NCI-H2227 (cell line): ENCODE data around the gene AQP1.

Source experiments
- DNase-seq: peaks from one replicate; lab custom pipeline; 2025; ENCODE audit not compliant: unreplicated experiment; lab: John Stamatoyannopoulos, UW

AQP1 gene

DNA sequence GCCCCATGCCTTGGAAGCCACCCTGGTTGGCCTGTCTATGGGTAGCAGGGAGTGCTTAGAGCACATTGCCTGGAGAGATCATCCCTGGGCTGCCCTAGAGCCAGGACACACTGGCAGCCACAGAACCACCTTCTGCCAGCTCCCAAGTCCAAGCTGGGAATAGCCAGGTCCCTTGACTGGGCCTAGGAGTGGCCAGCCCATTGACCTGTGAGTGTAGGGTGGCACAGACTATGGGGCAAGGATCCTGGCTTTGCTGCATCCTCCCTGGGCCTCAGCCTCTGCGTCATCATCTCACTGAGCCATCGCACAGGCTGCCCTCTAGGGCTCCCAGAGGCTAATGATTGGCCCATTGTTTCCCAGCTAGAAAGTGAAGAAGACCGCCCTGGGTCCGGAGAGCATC, 7.0 kb downstream of the AQP1 start:
- DNase-seq = no peak

DNA sequence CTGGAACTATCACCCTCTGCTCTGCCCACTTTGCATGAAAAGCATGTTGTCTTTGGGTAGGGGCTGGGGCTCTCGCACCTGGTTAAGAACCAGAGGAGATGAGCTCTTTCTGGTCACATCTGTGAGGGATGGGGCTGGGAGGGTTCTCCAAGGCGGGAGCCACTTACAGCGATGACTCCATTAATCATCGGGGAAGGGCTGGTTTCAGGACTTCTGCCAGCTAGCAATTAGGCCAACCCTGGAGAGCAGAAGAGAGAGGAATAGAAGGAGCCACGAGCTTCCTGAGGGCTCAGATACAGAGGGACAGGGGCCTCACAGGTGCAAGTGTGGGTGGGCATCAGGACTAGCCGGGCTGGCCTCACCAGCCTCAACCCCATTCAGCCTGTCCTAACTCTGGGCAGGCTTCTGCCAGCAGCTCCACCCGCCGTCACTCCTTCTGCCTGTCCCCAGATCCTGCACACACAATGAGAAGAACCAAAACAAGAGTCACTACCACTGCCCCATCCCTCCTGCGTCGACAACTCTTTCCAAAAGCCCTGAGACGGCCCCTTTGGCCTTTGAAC, 8.4 kb downstream of the AQP1 start:
- peak; percentile 50 for DNase-seq

DNA sequence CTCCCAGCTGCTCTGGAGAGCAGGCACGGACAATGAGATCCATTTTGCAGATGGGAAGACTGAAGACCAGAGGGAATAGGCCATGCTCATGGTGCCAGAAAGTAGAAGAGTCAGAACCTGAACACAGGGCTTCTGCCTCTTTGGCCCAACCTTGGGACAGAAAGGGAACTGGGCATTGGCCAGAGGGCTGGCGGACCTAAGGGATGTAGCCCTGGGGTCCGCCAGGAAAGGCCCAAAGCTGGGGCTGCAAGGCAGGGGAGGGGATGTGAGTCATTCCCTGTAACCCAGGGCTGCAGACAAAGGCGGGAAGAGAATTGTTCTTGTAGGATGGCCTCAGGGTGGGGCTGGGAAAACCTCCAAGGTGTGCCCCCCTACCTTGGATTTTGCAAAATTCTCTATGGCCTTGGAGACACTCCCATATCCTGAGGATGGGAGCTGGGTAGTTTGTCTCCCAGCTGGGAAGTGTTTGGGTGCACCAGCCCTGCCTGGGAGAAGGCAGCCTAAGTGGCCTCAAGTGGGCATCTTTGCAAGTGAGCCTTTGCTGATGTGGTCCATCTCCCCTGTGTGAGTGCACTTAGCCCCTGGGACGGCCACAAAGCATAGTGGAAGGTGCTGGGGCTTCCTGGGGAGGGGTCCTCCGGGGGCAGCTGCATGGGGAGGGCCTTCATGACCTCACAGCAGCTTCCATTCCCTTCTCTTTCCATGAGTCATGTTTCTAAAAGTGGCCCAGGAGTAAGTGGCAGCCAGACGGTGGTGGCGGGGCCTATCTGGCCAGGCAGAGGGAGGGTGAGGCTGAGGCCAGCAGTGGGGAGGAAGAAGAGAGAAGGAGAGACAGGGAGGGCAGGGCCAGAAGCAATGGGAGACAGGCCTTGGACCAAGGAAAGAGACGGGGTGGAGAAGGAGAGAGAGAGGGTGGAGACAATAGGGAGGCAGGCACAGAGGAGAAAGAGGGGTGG, 9.2 kb downstream of the AQP1 start:
- no peak for DNase-seq

DNA sequence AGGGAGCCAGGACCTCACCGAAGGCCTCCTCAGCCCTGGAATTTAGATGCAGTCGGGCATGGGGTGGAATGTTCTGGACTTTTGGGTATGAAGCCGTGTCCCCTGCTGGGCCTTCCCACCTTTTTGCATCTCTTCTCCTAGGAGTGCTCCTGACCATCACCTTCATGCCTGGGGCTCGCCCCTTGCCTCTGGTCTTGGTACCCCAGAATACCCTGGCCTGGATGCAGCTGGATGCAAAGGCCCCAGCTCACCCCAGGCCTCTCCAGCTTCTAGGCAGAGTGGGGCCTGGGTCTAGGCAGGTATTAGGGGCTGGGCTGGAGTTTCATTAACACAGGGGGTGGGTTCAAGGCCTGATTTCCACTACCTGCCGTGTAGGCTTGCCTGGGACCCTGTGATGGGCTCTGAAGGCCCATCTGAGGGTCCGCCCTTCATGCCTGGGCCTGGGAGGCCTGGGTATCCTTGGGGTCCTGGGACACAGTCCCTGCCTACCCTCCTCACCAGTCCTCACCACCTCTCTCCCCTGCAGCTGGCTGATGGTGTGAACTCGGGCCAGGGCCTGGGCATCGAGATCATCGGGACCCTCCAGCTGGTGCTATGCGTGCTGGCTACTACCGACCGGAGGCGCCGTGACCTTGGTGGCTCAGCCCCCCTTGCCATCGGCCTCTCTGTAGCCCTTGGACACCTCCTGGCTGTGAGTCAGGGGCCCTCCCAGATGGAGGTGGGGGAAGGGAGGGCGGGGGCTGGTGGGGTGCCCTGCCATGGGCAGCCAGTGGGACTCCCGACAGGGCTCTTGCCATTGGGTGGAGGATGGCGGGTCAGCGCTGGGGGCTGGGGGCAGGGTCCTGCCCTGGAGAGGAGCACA, 10.1 kb downstream of the AQP1 start:
- DNase-seq = no peak

DNA sequence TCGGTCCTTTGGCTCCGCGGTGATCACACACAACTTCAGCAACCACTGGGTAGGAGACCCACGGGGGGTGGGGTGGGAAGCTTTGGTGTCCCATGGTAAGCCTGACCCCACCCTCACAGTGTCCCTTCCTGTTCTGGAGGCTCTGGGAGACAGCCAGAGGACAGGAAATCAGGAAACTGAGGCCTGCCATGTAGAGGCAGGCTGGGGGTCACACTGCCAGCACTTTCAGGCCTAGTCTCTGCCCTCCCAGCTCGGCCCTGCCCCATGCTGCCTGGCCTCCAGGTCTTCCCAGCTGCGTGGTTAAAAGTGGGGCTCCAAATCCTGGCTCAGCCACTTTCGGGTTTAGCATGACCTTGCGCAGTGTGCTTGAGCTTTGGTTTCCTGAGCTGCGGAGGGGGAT, 10.9 kb downstream of the AQP1 start:
- DNase-seq = no peak

DNA sequence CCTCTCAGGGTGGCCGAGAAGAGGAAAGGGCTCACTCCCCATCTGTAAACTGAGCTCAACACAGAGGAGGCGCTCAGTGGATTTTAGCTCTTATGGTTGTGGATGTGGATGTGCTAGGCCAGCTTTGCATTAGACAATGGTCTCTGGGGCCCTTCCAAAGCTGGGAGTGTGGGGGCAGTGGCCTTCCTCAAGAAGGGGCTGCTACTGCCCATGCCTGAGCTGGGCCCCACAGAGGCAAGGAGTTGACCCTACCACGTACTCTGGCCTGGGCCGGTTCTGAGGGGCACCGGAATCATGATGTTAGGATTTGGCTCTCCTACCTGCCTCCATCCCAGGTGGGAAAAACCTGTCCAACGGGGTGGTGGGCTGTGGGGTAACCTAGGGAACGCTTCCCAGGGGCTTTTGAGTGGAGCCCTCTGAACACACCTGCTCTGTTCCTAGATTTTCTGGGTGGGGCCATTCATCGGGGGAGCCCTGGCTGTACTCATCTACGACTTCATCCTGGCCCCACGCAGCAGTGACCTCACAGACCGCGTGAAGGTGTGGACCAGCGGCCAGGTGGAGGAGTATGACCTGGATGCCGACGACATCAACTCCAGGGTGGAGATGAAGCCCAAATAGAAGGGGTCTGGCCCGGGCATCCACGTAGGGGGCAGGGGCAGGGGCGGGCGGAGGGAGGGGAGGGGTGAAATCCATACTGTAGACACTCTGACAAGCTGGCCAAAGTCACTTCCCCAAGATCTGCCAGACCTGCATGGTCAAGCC, 11.5 kb downstream of the AQP1 start:
- no peak for DNase-seq

DNA sequence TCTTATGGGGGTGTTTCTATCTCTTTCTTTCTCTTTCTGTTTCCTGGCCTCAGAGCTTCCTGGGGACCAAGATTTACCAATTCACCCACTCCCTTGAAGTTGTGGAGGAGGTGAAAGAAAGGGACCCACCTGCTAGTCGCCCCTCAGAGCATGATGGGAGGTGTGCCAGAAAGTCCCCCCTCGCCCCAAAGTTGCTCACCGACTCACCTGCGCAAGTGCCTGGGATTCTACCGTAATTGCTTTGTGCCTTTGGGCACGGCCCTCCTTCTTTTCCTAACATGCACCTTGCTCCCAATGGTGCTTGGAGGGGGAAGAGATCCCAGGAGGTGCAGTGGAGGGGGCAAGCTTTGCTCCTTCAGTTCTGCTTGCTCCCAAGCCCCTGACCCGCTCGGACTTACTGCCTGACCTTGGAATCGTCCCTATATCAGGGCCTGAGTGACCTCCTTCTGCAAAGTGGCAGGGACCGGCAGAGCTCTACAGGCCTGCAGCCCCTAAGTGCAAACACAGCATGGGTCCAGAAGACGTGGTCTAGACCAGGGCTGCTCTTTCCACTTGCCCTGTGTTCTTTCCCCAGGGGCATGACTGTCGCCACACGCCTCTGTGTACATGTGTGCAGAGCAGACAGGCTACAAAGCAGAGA, 12.2 kb downstream of the AQP1 start:
- DNase-seq = no peak

DNA sequence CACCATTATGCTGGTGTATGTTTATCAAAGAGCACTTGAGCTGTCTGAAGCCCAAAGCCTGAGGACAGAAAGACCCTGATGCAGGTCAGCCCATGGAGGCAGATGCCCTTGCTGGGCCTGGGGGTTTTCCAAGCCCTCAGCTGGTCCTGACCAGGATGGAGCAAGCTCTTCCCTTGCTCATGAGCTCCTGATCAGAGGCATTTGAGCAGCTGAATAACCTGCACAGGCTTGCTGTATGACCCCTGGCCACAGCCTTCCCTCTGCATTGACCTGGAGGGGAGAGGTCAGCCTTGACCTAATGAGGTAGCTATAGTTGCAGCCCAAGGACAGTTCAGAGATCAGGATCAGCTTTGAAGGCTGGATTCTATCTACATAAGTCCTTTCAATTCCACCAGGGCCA, 13.0 kb downstream of the AQP1 start:
- no peak for DNase-seq

DNA sequence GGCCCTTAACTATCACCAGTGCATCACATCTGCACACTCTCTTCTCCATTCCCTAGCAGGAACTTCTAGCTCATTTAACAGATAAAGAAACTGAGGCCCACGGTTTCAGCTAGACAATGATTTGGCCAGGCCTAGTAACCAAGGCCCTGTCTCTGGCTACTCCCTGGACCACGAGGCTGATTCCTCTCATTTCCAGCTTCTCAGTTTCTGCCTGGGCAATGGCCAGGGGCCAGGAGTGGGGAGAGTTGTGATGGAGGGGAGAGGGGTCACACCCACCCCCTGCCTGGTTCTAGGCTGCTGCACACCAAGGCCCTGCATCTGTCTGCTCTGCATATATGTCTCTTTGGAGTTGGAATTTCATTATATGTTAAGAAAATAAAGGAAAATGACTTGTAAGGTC, 13.5 kb downstream of the AQP1 start:
- DNase-seq = no peak

DNA sequence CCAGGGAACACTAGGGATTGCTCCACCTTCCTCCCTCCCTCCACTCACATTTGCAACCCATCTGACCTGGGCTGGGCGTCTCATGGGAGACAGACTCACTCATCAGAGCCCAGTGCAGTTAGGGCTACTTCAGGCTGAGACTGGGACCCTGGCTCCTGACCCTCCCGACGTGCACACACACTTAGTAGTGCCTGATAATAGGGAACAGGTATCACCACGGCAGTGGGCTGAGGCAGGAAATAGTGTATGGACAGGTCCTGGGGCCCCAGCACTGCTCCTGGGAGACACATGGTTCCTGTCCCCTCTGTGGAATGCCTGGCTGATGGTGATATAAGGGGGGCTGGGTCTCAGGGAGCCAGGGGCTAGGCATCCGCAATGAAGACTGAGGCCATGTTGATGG, 14.3 kb downstream of the AQP1 start:
- DNase-seq = no peak

DNA sequence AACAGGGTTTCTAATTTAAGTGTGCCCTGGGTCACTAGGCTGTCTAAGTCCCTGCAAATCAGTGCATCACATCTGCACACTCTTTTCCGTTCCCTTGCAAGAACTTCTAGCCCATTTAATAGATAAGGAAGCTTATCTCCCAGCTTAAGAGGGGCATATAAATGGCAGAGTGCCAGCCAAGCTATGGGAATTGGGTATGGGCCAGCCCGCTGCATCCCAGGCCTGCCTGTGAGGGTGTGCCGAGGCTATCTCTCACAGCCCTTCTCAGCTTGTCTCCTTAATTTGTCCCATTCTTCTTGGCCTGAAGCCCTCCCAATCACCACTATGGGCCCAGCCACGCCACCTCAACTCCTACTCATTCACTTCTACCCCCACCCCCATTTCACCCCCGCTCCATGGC, 14.7 kb downstream of the AQP1 start:
- DNase-seq = no peak

DNA sequence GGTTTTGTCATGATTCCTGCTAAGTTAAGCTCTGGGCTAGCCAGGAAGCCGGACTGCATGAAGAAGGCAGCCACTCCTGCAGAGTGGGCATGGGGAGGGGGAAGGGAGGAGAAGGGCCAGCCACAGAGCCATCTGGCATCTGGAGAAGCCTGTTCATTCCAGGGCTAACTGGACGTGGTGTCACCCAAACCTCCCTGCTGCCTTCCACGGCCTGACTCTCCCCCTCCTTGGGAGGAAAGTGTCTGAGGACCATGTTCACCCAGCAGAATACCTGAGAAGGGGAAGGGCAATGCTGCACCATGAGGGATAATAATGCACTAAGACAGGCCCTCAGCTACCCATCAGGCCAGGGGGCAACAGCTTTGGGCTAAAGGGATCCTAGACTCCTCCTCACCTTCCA, 15.4 kb downstream of the AQP1 start:
- no peak for DNase-seq

DNA sequence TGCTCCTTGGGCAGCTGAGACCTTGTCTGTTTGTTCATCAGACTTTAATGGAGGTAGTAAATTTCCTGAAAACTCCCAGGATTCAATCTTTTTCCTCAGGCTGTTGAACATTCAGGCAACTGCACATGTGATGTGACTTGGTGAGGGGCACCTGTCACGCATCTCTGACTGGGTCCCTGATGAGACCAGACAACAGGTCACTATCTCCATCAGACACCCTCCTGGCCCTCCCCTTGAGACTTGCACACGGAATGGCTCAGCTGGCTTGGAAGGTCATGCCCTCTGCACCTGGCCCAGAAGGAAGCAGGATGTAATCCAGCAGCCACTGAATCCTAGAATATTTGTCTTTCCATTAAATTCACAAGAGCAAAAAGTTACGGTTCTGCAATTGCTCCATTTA, 15.9 kb downstream of the AQP1 start:
- no peak for DNase-seq

DNA sequence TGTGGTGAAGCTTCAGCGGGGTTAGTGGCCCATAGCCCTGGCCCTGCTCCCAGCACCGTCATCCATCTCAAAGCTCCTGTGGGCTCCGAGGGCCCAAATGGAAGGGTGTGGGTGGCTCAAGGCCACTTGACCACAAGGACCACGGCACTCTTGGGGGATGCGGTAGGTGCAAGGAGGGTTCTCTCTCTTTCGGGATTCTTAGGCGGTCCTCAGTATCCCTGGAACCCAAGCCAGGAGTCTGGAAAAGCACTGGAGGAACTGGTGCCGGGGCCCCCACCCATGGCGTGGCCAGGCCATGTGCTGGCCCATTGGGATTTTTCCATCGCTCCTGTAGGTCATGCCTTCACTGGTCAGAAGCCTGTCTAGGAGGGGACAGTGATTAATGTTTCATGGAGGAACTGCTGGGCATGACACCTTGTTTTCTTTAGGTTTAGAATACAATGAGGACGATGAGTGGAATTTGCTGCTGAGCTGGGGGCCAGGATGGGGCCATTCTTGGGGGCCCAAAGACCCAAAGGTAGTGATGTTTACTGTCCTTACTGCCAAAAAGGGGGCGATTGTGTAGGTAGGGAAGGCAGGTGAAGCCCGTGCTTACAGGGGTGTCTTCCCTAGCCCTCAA, 16.7 kb downstream of the AQP1 start:
- no peak for DNase-seq

DNA sequence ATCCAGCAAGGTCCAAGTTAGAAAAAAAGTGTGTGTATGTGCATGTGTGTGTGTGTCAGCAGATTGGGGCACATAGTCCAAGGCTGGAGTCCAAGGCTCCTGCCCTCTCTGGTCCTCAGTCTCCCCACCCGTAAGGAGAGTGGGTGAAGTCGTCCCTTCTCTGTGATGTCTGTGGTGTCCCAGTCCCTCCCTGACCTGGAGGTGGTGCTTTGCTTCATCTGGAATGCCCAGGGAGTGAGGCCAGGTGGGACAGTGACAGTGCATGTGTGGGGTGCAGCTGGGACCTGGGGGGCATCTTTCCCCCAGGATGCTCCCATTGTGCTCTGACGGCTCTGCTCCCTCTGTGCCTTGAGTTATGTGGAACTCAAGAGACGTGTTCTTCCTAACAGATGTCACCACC, 18.0 kb downstream of the AQP1 start:
- no peak for DNase-seq

DNA sequence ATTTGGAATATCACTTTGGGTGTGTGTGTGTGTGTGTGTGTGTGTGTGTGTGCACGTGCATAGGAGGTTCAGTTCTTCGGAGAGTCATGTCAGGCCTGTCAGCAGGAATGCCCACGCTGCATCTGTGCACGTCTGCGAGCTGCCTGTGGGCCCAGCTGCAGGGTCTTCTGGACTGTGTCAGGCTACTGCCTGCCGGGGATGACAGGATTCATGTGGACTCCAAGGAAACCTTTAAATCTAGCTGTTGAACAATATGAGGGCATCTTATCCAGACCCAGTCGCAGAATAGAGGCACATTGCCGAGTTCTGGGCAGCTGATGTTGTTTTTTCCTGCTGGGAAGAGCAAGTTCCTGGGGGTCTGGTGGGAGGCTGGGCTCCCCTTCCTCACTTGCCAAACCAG, 19.0 kb downstream of the AQP1 start:
- no peak for DNase-seq

DNA sequence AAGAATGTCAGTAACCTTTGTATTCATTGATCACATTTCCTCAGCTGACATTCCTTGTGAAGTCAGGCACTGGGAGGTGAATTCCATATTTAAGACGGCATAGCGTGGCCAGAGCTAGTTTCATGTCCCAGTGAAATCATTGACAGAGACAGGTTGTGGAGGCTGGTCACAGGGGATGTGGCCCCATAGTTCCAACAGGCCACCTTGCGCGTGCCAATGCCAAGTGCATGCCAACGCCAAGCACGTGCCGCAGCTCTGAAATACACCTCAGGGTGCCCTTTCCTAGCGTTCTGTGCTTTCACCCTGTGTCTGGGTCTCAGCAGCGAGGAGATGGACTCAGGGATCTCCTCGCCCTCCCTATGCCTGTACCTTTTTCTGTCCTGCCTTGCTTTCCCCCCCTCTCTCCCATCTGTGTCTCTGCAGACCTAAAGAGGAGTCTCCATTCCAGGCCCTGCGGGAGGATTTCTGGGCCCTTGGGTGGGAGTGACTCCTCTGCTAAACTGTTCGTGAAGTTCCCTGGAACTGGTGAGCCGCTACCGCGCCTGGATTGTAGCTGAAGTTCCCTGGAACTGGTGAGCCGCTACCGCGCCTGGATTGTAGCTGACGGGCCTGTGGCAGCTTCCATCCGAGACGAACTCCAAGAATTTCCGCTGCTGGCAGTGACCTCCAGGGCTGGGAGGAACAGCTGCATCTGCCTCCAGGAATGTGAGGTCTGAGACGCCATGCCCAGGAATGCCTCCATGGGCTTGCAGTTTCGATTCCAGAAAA, 19.7 kb downstream of the AQP1 start:
- DNase-seq = no peak

DNA sequence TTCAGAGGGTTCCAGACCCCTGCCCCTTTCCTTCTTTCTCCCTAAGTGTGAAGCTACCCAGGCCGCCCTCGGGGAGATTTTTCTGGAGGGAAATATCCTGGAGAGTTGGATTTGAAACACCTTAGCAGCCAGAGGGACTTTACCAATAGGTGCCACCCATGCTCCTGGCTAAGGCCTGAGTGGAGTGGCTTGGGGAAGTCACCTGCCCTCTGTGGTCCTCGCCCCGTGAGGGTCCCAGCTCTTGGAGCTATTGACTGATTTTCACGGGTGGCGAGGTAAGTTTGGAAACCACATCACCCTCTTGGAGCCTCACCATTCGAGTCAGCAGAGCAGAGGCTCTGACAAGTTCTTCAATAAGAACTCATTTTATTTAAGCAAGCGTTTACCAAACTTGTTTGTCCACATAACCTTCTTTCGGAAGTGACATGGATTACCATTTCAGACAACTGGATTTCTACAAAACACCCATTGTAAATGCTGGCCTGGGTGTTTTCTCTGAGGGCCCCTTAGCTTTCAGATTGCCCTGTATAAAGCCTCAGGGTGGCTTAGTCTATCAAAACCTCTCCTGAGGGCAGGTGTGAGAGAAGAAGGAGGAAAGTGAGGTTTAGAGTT, 20.4 kb downstream of the AQP1 start:
- no peak for DNase-seq

DNA sequence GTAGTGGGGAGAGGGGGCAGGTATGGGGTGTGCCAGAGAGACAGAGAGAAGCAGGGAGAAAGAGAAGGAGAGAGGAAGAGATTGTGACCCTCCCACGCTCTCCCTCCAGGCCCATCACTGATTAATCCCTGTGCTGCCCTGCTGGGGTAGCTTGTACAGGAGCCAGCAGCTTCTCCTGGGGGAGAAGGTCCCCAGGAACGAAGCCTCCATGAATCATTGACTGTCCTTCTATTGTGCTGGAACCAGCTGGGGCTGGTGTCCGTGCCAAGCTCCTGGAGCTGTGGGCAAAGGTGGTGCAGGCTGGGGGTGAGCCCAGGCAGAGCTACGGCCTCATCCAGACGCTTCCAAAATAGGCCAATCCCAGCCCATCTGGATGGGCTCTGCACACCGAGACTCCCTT, 20.9 kb downstream of the AQP1 start:
- DNase-seq = no peak
